Mucosa of gallbladder (tissue), 1 donor: ENCODE results near the gene DPF3. TPM values are rescaled to one million over a fixed set of nuclear protein-coding genes. Genes with fewer than 3 reads are reported as not detected.
A peak's percentile ranks its signal among the peaks of the same experiment; 100 is the strongest.

Experiments used
- DNase-seq: peaks from one replicate; pipeline ENCODE4 v3.0.0-alpha.2; 2020; ENCODE audit warnings: low spot score
- total RNA-seq: library from RNA; stranded (reverse); gene quantifications from one replicate; pipeline ENCODE4 v1.2.1, GENCODE V29; 2021
- donor health status: DM: no; HTN: no; CAD: no.

DPF3 gene
- total RNA-seq, 1 donor from 2014 or later = 4.5 TPM

- DNase-seq = no peak
Observed at GRCh38 chr14:72774894-72775620, 118.8 kb downstream of the DPF3 start.

- no peak for DNase-seq
Observed at GRCh38 chr14:72774141-72774540, 119.8 kb downstream of the DPF3 start.

- DNase-seq = no peak
Observed at GRCh38 chr14:72771561-72771960, 122.3 kb downstream of the DPF3 start.

GRCh38 chr14:72766296-72766695 is 127.6 kb downstream of the DPF3 start:
- DNase-seq = no peak

- DNase-seq = no peak
Observed at GRCh38 chr14:72763892-72764291, 130.0 kb downstream of the DPF3 start.

- no peak for DNase-seq
Observed at GRCh38 chr14:72759670-72760069, 134.2 kb downstream of the DPF3 start.

GRCh38 chr14:72758993-72759392 is 134.9 kb downstream of the DPF3 start:
- DNase-seq = no peak

- DNase-seq = no peak
Observed at GRCh38 chr14:72758420-72758819, 135.5 kb downstream of the DPF3 start.

- DNase-seq = no peak
Observed at GRCh38 chr14:72756967-72757366, 136.9 kb downstream of the DPF3 start.

- peak; percentile 2 for DNase-seq
Observed at GRCh38 chr14:72755766-72756165, 138.1 kb downstream of the DPF3 start.

GRCh38 chr14:72754949-72755348 is 139.0 kb downstream of the DPF3 start:
- DNase-seq = peak; percentile 8

GRCh38 chr14:72753879-72754400 is 140.0 kb downstream of the DPF3 start:
- DNase-seq = no peak

GRCh38 chr14:72753044-72753710 is 140.7 kb downstream of the DPF3 start:
- DNase-seq = peak; percentile 5

- DNase-seq = peak; percentile 1
Observed at GRCh38 chr14:72752034-72752412, 141.9 kb downstream of the DPF3 start.

GRCh38 chr14:72751276-72752033 is 142.4 kb downstream of the DPF3 start:
- no peak for DNase-seq

GRCh38 chr14:72748921-72749320 is 145.0 kb downstream of the DPF3 start:
- peak; percentile 3 for DNase-seq

GRCh38 chr14:72747652-72748051 is 146.2 kb downstream of the DPF3 start:
- DNase-seq = no peak

GRCh38 chr14:72745991-72746980 is 147.6 kb downstream of the DPF3 start:
- peak; percentile 9 for DNase-seq

GRCh38 chr14:72745546-72745945 is 148.4 kb downstream of the DPF3 start:
- peak; percentile 4 for DNase-seq

GRCh38 chr14:72744416-72745120 is 149.3 kb downstream of the DPF3 start:
- DNase-seq = peak; percentile 3

- DNase-seq = peak; percentile 6
Observed at GRCh38 chr14:72743626-72744025, 150.3 kb downstream of the DPF3 start.
